Activated CD8-positive, alpha-beta T cell treated with anti-CD3 and anti-CD28 coated beads, Interleukin-2, amount 10 ng/mL, durations not matched to agents 7 days and 5 days (primary cell): ENCODE data around the gene TFG. TPM values are rescaled to one million over a fixed set of nuclear protein-coding genes. Genes with fewer than 3 reads are reported as not detected.

Experiments
- ATAC-seq: fragments of 150-1000 bp; cut with Tn5 transposase; one replicate; pipeline ENCODE4 v1.10.0; 2021; ENCODE audit warnings: moderate library complexity
- CTCF ChIA-PET: fragments of 350-600 bp; sonication (Branson Sonifier 250); formaldehyde crosslinking; loops from one replicate; lab custom pipeline; 2021; ENCODE audit warnings: antibody characterized with exemption; lab: Charles Lee
- POLR2A ChIA-PET: fragments of 350-600 bp; sonication (Branson Sonifier 250); formaldehyde crosslinking; loops from one replicate; lab custom pipeline; 2021; ENCODE audit warnings: antibody characterized with exemption; lab: Charles Lee
- DNase-seq: peaks from one replicate; pipeline ENCODE4 v3.0.0-alpha.2; 2020
- H3K27ac Mint-ChIP-seq: one replicate; pipeline ENCODE4 v1.8.0; 2021; ENCODE audit warnings: mild to moderate bottlenecking, mixed read lengths
- H3K27me3 Mint-ChIP-seq: one replicate; pipeline ENCODE4 v1.8.0; 2021; ENCODE audit warnings: low read depth, mixed read lengths
- H3K36me3 Mint-ChIP-seq: one replicate; pipeline ENCODE4 v1.8.0; 2021; ENCODE audit warnings: low read depth, mixed read lengths
- H3K4me1 Mint-ChIP-seq: one replicate; pipeline ENCODE4 v1.8.0; 2021; ENCODE audit warnings: low read depth, mixed read lengths
- H3K4me3 Mint-ChIP-seq: one replicate; pipeline ENCODE4 v1.8.0; 2021; ENCODE audit warnings: mild to moderate bottlenecking, mixed read lengths
- H3K9me3 Mint-ChIP-seq: one replicate; pipeline ENCODE4 v1.8.0; 2022; ENCODE audit warnings: mixed read lengths; ENCODE audit not compliant: insufficient read depth
- total RNA-seq, 2 experiments: library from RNA; stranded (reverse); gene quantifications; one replicate each; pipeline ENCODE4 v1.2.3, GENCODE V29; 2021

TFG gene
- total RNA-seq, 2 experiments from 2014 or later: 59.8 to 63.1 TPM

- Mint-ChIP-seq H3K36me3 (peaks cover 34% of the 10 kb centered on the region), H3K9me3 (no peaks in the 10 kb centered on the region), H3K27ac (no peak overlapping the region), H3K4me1 (peaks cover 10% of the 10 kb centered on the region), H3K4me3 (no peak overlapping the region), H3K27me3 (no peaks in the 10 kb centered on the region)
- ATAC-seq (peak; percentile 34), DNase-seq (no peak)
- POLR2A ChIA-PET: interaction anchor here (0.5 to 1.4 kb wide), 4 partner anchors 11 to 48 kb away, joined by 3 to 4 read pairs (median 3); no protein-coding TSS in a partner anchor
- CTCF ChIA-PET: interaction anchor here (0.7 to 1.4 kb wide), 5 partner anchors 10 to 48 kb away, joined by 3 to 4 read pairs (median 3); no protein-coding TSS in a partner anchor
These were observed 26.2 kb upstream of the TFG start for GRCh38 chr3:100682854-100683760.

GRCh38 chr3:100693225-100693624 lies 16.1 kb upstream of the TFG start:
- H3K4me3 Mint-ChIP-seq: no peak overlapping the region
- no peak for DNase-seq
- ChIA-PET CTCF (interaction anchor here (1.2 to 2.6 kb wide), 6 partner anchors 10 to 43 kb away, joined by 4 to 10 read pairs (median 5); no protein-coding TSS in a partner anchor), POLR2A (interaction anchor here (2.3 kb wide), 1 partner anchor 16 kb away, joined by 9 read pairs; the partner anchor contains the start of gene TFG)
- H3K4me1 Mint-ChIP-seq: no peaks in the 10 kb centered on the region
- H3K27ac Mint-ChIP-seq: no peak overlapping the region
- peaks cover 29% of the 10 kb centered on the region for H3K36me3 Mint-ChIP-seq
- H3K9me3 Mint-ChIP-seq: no peaks in the 10 kb centered on the region
- no peak for ATAC-seq
- H3K27me3 Mint-ChIP-seq: peaks cover 19% of the 10 kb centered on the region

- CTCF ChIA-PET: no interaction called here
- Mint-ChIP-seq H3K27ac (no peak overlapping the region), H3K9me3 (no peaks in the 10 kb centered on the region), H3K36me3 (peaks cover 12% of the 10 kb centered on the region), H3K27me3 (peaks cover 17% of the 10 kb centered on the region), H3K4me3 (no peak overlapping the region), H3K4me1 (no peaks in the 10 kb centered on the region)
- no peak for DNase-seq
- no peak for ATAC-seq
- POLR2A ChIA-PET: no interaction called here
These were observed 13.6 kb upstream of the TFG start for GRCh38 chr3:100695696-100696095.

GRCh38 chr3:100696161-100696560 lies 13.1 kb upstream of the TFG start:
- H3K27ac Mint-ChIP-seq: no peak overlapping the region
- ChIA-PET POLR2A (no interaction called here), CTCF (no interaction called here)
- H3K4me1 Mint-ChIP-seq: no peaks in the 10 kb centered on the region
- no peaks in the 10 kb centered on the region for H3K9me3 Mint-ChIP-seq
- ATAC-seq (no peak), DNase-seq (no peak)
- peaks cover 12% of the 10 kb centered on the region for H3K36me3 Mint-ChIP-seq
- peaks cover 17% of the 10 kb centered on the region for H3K27me3 Mint-ChIP-seq
- H3K4me3 Mint-ChIP-seq: no peak overlapping the region

- H3K4me3 Mint-ChIP-seq: no peak overlapping the region
- peaks cover 14% of the 10 kb centered on the region for H3K27me3 Mint-ChIP-seq
- DNase-seq (no peak), ATAC-seq (peak; percentile 43)
- H3K4me1 Mint-ChIP-seq: no peaks in the 10 kb centered on the region
- ChIA-PET POLR2A (no interaction called here), CTCF (interaction anchor here (0.5 kb wide), 1 partner anchor 18 kb away, joined by 4 read pairs; no protein-coding TSS in a partner anchor)
- H3K27ac Mint-ChIP-seq: no peak overlapping the region
- peaks cover 8% of the 10 kb centered on the region for H3K36me3 Mint-ChIP-seq
- H3K9me3 Mint-ChIP-seq: no peaks in the 10 kb centered on the region
These were observed 12.1 kb upstream of the TFG start for GRCh38 chr3:100697172-100697571.

- H3K4me1 Mint-ChIP-seq: no peaks in the 10 kb centered on the region
- no peak for ATAC-seq
- peaks cover 8% of the 10 kb centered on the region for H3K36me3 Mint-ChIP-seq
- H3K27ac Mint-ChIP-seq: no peak overlapping the region
- CTCF ChIA-PET: interaction anchor here (0.5 to 1.8 kb wide), 2 partner anchors 17 to 48 kb away, joined by 4 to 6 read pairs; no protein-coding TSS in a partner anchor
- peaks cover 9% of the 10 kb centered on the region for H3K27me3 Mint-ChIP-seq
- POLR2A ChIA-PET: no interaction called here
- DNase-seq: no peak
- H3K4me3 Mint-ChIP-seq: no peak overlapping the region
- no peaks in the 10 kb centered on the region for H3K9me3 Mint-ChIP-seq
These were observed 11.5 kb upstream of the TFG start for GRCh38 chr3:100697723-100698285.

- no peak overlapping the region for H3K27ac Mint-ChIP-seq
- ATAC-seq: no peak
- no peaks in the 10 kb centered on the region for H3K9me3 Mint-ChIP-seq
- ChIA-PET CTCF (interaction anchor here (1.8 kb wide), 1 partner anchor 49 kb away, joined by 6 read pairs; no protein-coding TSS in a partner anchor), POLR2A (interaction anchor here (1.7 kb wide), 1 partner anchor 10 kb away, joined by 7 read pairs; the partner anchor contains the start of gene TFG)
- DNase-seq: no peak
- peaks cover 8% of the 10 kb centered on the region for H3K36me3 Mint-ChIP-seq
- H3K4me1 Mint-ChIP-seq: no peaks in the 10 kb centered on the region
- no peak overlapping the region for H3K4me3 Mint-ChIP-seq
- peaks cover 9% of the 10 kb centered on the region for H3K27me3 Mint-ChIP-seq
These were observed 10.6 kb upstream of the TFG start for GRCh38 chr3:100698736-100699135.

- no peaks in the 10 kb centered on the region for H3K4me1 Mint-ChIP-seq
- no peaks in the 10 kb centered on the region for H3K9me3 Mint-ChIP-seq
- H3K36me3 Mint-ChIP-seq: peaks cover 5% of the 10 kb centered on the region
- ChIA-PET POLR2A (no interaction called here), CTCF (no interaction called here)
- no peak overlapping the region for H3K27ac Mint-ChIP-seq
- ATAC-seq (no peak), DNase-seq (no peak)
- no peak overlapping the region for H3K4me3 Mint-ChIP-seq
- H3K27me3 Mint-ChIP-seq: peaks cover 9% of the 10 kb centered on the region
These were observed 8.6 kb upstream of the TFG start for GRCh38 chr3:100700708-100701107.

- H3K4me1 Mint-ChIP-seq: no peaks in the 10 kb centered on the region
These were observed 7.0 kb upstream of the TFG start for GRCh38 chr3:100702082-100702979.

GRCh38 chr3:100702980-100703345 lies 6.3 kb upstream of the TFG start:
- ATAC-seq (no peak), DNase-seq (no peak)
- Mint-ChIP-seq H3K27me3 (peaks cover 4% of the 10 kb centered on the region), H3K36me3 (no peaks in the 10 kb centered on the region), H3K4me1 (no peaks in the 10 kb centered on the region), H3K9me3 (no peaks in the 10 kb centered on the region), H3K4me3 (no peak overlapping the region), H3K27ac (no peak overlapping the region)
- CTCF ChIA-PET: interaction anchor here (0.9 to 1.8 kb wide), 2 partner anchors 9 to 13 kb away, joined by 3 to 7 read pairs; no protein-coding TSS in a partner anchor
- POLR2A ChIA-PET: no interaction called here

More at GRCh38 chr3:100702082-100702979, 7.0 kb upstream of the TFG start:
- DNase-seq: no peak
- H3K4me3 Mint-ChIP-seq: no peak overlapping the region
- H3K27ac Mint-ChIP-seq: no peak overlapping the region
- ChIA-PET POLR2A (no interaction called here), CTCF (interaction anchor here (1.8 kb wide), 1 partner anchor 9 kb away, joined by 7 read pairs; no protein-coding TSS in a partner anchor)
- no peaks in the 10 kb centered on the region for H3K9me3 Mint-ChIP-seq
- no peak for ATAC-seq
- no peaks in the 10 kb centered on the region for H3K36me3 Mint-ChIP-seq
- peaks cover 5% of the 10 kb centered on the region for H3K27me3 Mint-ChIP-seq

GRCh38 chr3:100703865-100704264 lies 5.4 kb upstream of the TFG start:
- CTCF ChIA-PET: interaction anchor here (0.9 to 1.8 kb wide), 2 partner anchors 10 to 12 kb away, joined by 3 to 7 read pairs; no protein-coding TSS in a partner anchor
- H3K4me3 Mint-ChIP-seq: no peak overlapping the region
- DNase-seq (no peak), ATAC-seq (no peak)
- POLR2A ChIA-PET: no interaction called here
- H3K4me1 Mint-ChIP-seq: peaks cover 7% of the 10 kb centered on the region
- H3K36me3 Mint-ChIP-seq: peaks cover 7% of the 10 kb centered on the region
- no peak overlapping the region for H3K27ac Mint-ChIP-seq
- H3K9me3 Mint-ChIP-seq: peaks cover 3% of the 10 kb centered on the region
- no peaks in the 10 kb centered on the region for H3K27me3 Mint-ChIP-seq
